ENCODE data around the gene PRKG2. TPM values are rescaled to one million over a fixed set of nuclear protein-coding genes. Genes with fewer than 3 reads are reported as not detected.

The PRKG2 gene
- total RNA-seq, 6 donors from 2014 or later, result 2.1 to 8.9 (median 6.2) TPM

DNA sequence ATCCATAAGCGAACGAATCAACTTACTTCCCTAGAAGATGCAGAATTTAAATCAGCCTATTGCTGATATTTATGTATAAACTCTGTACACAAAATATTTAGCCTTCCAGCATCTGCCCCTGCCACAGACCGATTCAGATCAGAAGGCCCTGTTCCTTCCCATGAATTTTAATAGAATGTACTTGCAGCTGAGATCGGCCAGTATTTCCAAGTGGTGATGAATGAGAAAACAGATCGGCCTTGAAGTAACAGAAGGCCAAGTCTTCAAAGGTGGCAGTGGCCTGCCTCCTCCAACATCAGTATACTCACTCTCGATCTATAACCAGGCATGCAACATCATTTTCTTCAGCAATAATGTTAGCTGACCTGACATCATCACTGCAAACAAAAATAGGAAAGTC is 66.4 kb downstream of the PRKG2 start:
- no peak overlapping the region for H3K4me3 ChIP-seq
- H3K27me3 ChIP-seq, result no peaks in the 10 kb centered on the region
- H3K36me3 ChIP-seq, result no peaks in the 10 kb centered on the region
- TF ChIP-seq POLR2A (IDR thresholded peaks at IDR 0.05), result no peak
- TF ChIP-seq CTCF (IDR thresholded peaks at IDR 0.05), result no peak
- no peak for TF ChIP-seq POLR2AphosphoS5 (IDR thresholded peaks at IDR 0.05)
- TF ChIP-seq EP300 (IDR thresholded peaks at IDR 0.05), result no peak
- ATAC-seq (ENCODE audit: low FRiP score in 2 of 2) (no peak), DNase-seq (no peak)
- WGBS, 2 donors, result 82 to 86% methylated on average over 6 of the region's 6 CpGs
- H3K9me3 ChIP-seq, result no peaks in the 10 kb centered on the region
- H3K27ac ChIP-seq, result no peak overlapping the region
- H3K4me1 ChIP-seq, result no peaks in the 10 kb centered on the region

DNA sequence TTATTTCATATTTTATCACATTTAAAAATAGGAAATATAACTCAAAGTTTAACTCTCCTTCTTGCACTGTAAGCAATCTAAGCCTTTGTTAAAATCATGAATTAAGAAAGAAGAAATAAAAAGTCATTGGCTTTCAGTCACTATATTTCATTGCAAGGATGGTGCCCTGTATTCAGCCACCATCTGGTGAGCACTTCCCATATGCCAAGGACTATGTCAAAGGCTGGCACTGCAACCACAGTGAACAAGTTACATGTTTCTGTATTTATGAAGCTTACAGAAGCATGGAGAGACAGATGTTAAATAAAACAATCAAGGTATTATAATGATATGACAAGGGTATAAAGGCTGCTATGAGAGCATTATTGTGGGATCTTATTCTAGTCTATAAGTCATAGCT is 68.6 kb downstream of the PRKG2 start:
- H3K27me3 ChIP-seq, result no peaks in the 10 kb centered on the region
- H3K4me1 ChIP-seq, result no peaks in the 10 kb centered on the region
- no peaks in the 10 kb centered on the region for H3K36me3 ChIP-seq
- TF ChIP-seq POLR2A (IDR thresholded peaks at IDR 0.05) (no peak), EP300 (IDR thresholded peaks at IDR 0.05) (no peak), POLR2AphosphoS5 (IDR thresholded peaks at IDR 0.05) (no peak), CTCF (IDR thresholded peaks at IDR 0.05) (no peak)
- no peak for ATAC-seq (ENCODE audit: low FRiP score in 2 of 2)
- DNase-seq, result no peak
- H3K27ac ChIP-seq, result no peak overlapping the region
- no peaks in the 10 kb centered on the region for H3K9me3 ChIP-seq
- no peak overlapping the region for H3K4me3 ChIP-seq

DNA sequence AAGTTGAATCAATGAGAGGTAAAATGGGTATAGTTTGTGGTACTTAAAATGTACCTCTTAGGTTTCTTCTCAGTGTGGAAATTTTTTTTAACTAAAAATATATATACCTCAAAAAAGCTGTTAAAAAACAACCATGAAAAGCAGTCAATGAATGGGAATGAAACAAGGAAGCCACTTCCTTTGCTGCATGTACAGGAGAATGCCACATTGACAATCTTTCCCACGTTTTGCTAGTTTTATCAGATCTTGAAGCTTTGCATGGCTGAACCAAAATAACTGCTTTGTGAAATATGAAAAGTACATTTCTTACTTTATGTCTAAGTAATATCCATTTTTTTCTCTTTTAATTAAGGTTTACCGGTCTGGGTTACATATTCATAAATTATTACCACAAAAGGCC is 71.8 kb downstream of the PRKG2 start:
- DNase-seq, result no peak
- 76% methylated on average over 2 of the region's 2 CpGs for WGBS, 2 donors
- H3K4me1 ChIP-seq, result no peaks in the 10 kb centered on the region

GRCh38 chr4:81142744-81143143 is 72.3 kb downstream of the PRKG2 start:
- H3K4me1 ChIP-seq, result no peaks in the 10 kb centered on the region
- H3K9me3 ChIP-seq, result no peaks in the 10 kb centered on the region
- H3K4me3 ChIP-seq, result no peak overlapping the region
- no peak overlapping the region for H3K27ac ChIP-seq
- peak in 1 of 2 donors; percentile 86 for ATAC-seq (ENCODE audit: low FRiP score in 2 of 2)
- WGBS, 2 donors, result 62 to 63% methylated on average over 7 of the region's 7 CpGs
- H3K36me3 ChIP-seq, result no peaks in the 10 kb centered on the region
- TF ChIP-seq POLR2A (IDR thresholded peaks at IDR 0.05) (no peak), EP300 (IDR thresholded peaks at IDR 0.05) (no peak), POLR2AphosphoS5 (IDR thresholded peaks at IDR 0.05) (no peak), CTCF (IDR thresholded peaks at IDR 0.05) (no peak)
- H3K27me3 ChIP-seq, result no peaks in the 10 kb centered on the region
- DNase-seq, result no peak

More for the DNA sequence above, 71.8 kb downstream of the PRKG2 start:
- Histone ChIP-seq H3K36me3 (no peaks in the 10 kb centered on the region), H3K27me3 (no peaks in the 10 kb centered on the region), H3K27ac (no peak overlapping the region), H3K9me3 (no peaks in the 10 kb centered on the region), H3K4me3 (no peak overlapping the region)
- TF ChIP-seq CTCF (IDR thresholded peaks at IDR 0.05), result no peak
- TF ChIP-seq EP300 (IDR thresholded peaks at IDR 0.05), result no peak
- no peak for TF ChIP-seq POLR2AphosphoS5 (IDR thresholded peaks at IDR 0.05)
- TF ChIP-seq POLR2A (IDR thresholded peaks at IDR 0.05), result no peak
- no peak for ATAC-seq (ENCODE audit: low FRiP score in 2 of 2)

DNA sequence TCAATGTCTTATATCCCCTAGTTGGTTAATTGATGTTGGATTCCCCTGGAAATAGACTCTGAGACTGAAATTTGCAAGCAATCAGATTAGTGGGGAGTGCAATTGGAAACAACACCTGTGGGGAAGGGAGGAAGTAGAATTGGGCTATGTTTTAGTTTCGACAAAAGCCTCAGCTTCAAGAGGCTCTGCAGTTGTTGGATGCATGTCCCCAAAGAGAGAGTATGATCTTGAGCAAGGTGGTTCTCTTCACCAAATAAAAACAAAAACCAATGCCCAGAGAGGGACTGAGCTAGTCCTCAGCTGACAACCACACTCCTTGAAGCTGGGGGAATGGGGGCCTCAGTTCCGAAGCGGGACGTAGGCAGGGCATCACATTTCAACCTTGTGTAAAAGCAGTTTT is 77.1 kb downstream of the PRKG2 start:
- Histone ChIP-seq H3K4me3 (no peak overlapping the region), H3K27ac (no peak overlapping the region), H3K9me3 (no peaks in the 10 kb centered on the region), H3K27me3 (no peaks in the 10 kb centered on the region), H3K4me1 (no peaks in the 10 kb centered on the region), H3K36me3 (no peaks in the 10 kb centered on the region)
- DNase-seq (no peak), ATAC-seq (ENCODE audit: low FRiP score in 2 of 2) (no peak)
- WGBS, 2 donors, result 85 to 97% methylated on average over 4 of the region's 4 CpGs
- TF ChIP-seq POLR2A (IDR thresholded peaks at IDR 0.05) (no peak), EP300 (IDR thresholded peaks at IDR 0.05) (no peak), CTCF (IDR thresholded peaks at IDR 0.05) (no peak), POLR2AphosphoS5 (IDR thresholded peaks at IDR 0.05) (no peak)
